GM18861 (cell line): ENCODE data around the gene BTAF1.

Source experiments
- ATAC-seq: cut with Tn5 transposase; IDR thresholded peaks from one replicate; pipeline ENCODE4 v1.9.1; 2021; ENCODE audit not compliant: unreplicated experiment

The BTAF1 gene

GRCh38 chr10:92042541-92042940 lies 119.0 kb downstream of the BTAF1 start:
- no peak for ATAC-seq

- ATAC-seq: no peak
These were observed 122.1 kb downstream of the BTAF1 start for GRCh38 chr10:92045641-92046106.

- no peak for ATAC-seq
These were observed 123.6 kb downstream of the BTAF1 start for GRCh38 chr10:92047215-92047614.

GRCh38 chr10:92052088-92052487 lies 128.5 kb downstream of the BTAF1 start:
- ATAC-seq: no peak

GRCh38 chr10:92052741-92053140 lies 129.2 kb downstream of the BTAF1 start:
- no peak for ATAC-seq

GRCh38 chr10:92054807-92055206 lies 131.2 kb downstream of the BTAF1 start:
- ATAC-seq: no peak

- no peak for ATAC-seq
These were observed 138.7 kb downstream of the BTAF1 start for GRCh38 chr10:92062273-92062672.

- ATAC-seq: no peak
These were observed 140.9 kb downstream of the BTAF1 start for GRCh38 chr10:92064506-92064905.

GRCh38 chr10:92066386-92066785 lies 142.8 kb downstream of the BTAF1 start:
- no peak for ATAC-seq

- no peak for ATAC-seq
These were observed 145.3 kb downstream of the BTAF1 start for GRCh38 chr10:92068900-92069299.

GRCh38 chr10:92074126-92074887 lies 150.7 kb downstream of the BTAF1 start:
- no peak for ATAC-seq

- no peak for ATAC-seq
These were observed 152.3 kb downstream of the BTAF1 start for GRCh38 chr10:92075829-92076228.

- ATAC-seq: no peak
These were observed 153.2 kb downstream of the BTAF1 start for GRCh38 chr10:92076722-92077121.

- no peak for ATAC-seq
These were observed 155.4 kb downstream of the BTAF1 start for GRCh38 chr10:92079003-92079402.
